DMS53 (cell line): Measurements from ENCODE around the gene GPR156.

Experiments
- DNase-seq: peaks from one replicate; lab custom pipeline; 2025; lab: John Stamatoyannopoulos, UW

Gene GPR156

DNA sequence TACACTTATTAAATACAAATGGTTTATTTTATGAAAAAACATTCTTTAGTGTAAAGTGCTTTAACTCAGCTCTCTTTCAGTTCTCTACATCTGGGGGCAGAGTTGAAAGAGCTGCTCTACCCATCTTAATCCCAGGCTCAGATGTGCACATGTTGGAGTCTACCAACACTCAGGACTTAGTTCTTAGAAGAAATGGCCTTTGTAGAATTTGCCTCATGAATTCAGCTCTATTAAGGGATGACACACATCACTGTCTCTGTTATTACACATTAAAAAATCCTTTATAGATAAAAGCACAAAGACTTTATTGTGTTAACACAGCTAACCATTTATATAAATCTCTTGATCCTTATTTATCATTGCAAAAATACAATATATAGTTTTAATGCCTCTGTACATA, 159.0 kb downstream of the GPR156 start:
- DNase-seq, result no peak

DNA sequence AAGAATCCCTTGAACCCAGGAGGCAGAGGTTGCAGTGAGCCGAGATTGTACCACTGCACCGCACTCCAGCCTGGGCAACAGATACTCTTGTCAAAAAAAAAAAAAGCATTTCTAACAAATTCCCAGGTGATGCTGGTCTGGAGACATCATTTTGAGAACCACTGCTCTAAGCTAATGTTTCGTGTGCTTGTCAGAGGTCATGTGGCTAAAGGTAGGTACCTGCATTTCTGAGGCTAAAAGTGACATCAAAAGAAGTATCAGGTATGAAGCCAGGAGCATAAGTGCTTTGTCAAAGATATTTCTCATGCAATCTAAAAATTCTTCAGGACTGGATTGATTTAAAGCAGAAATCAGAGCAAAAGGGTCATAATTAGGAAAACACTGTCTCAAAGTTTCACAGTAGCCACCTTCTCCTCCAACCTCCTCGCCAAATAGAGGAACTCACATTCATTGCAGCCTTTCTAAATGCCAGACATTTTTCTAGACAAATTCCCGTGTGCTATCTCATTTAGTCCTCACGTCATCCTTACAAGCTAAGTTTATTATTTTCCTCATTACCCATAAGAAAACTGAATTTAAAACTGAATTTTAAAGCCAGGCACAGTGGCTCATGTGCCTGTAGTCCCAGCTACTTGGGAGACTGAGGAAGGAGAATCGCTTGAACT, 165.0 kb downstream of the GPR156 start:
- DNase-seq, result no peak
